Activated CD8-positive, alpha-beta memory T cell treated with anti-CD3 and anti-CD28 coated beads, Interleukin-2, amount 50 U/mL, for 24 hours (primary cell): ENCODE measurements around the gene RCL1.

ENCODE experiments used
- DNase-seq: peaks from one replicate; pipeline ENCODE4 v3.0.0-alpha.2; 2020; ENCODE audit errors: extremely low read depth

Gene RCL1

DNA sequence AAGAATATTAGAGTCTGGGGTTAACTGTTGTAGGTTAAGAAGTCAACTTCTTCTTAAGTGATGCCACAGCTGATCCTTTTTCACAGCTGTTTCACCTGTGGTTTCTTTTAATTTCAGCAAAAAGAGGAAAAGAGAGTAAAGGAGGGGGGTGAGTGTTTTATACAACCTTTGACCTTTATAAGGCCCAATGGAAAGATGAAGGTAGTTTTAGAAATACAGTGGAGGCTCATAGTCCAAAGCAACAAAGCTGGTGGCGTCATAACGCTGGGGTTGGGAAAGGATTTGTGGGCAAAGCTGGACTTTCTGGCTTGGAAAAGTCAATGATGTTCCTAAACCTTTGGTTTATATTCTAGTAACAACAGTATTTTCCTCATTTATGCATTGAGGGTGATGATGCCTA is 49.5 kb downstream of the RCL1 start:
- no peak for DNase-seq

DNA sequence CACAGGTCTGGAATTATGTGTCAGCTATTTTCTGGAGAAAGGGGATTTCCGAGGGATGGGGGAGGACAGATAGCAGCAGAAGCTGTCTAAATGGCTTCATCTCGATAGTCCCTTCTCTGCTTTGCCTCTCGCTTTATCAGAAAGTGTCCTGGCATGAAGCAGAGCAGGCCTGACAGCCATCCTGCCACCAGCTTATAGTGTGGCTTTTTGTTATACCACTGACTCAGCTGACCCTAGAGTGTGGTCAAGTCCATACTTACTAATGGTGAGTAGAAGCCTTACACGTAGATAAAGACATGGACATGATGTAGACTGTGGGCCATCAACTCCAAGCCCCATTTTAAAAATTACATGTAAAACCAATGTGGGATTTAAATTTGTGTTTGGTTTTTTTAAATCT is 50.0 kb downstream of the RCL1 start:
- DNase-seq: no peak

DNA sequence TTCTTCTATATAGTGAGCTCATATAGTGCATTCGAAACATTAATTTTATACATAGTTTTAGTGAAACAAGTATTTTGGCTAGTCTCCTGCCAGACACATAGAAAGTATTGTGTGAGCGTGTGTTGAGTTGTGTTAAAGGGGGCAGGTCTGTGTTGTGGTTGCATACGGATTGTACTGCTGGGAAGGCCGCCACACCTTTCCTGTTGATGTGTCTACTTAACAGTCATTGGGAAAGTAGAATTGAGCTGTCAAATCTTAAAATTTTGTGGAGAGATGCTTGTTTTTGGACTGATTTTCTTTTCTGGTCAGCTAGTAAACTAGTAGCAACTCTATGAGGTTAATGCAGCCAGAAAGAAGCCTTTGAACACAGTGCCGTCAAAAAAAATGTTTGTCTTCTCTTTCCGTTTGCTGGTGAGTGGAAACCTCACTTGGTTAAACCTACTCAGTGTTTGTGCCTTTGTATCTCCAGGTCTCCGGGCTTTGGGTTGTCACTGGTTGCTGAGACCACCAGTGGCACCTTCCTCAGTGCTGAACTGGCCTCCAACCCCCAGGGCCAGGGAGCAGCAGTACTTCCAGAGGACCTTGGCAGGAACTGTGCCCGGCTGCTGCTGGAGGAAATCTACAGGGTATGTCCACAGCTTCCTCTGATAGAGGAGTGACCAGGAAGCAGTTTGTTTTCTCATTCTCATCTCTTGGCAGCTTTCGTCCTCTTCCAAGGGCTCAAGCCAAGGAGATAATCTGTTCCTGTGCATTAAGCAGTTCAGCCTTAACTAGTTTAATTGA is 51.5 kb downstream of the RCL1 start:
- DNase-seq: no peak

DNA sequence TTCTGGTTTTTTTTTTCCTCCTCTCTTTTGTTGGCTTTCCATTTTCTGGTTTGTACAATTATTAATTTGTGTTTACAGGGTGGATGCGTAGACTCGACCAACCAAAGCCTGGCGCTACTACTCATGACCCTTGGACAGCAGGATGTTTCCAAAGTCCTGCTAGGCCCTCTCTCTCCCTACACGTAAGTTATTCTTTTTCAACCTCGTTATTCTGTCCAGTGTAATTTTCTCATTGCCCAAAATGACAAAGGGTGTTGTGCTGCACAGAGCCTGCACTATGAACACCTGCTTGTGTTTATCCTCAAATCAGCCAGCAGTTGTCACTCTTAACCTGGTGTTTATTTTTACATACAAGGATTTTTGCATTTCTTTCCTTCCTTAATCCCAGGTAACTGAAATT is 56.6 kb downstream of the RCL1 start:
- DNase-seq: no peak

DNA sequence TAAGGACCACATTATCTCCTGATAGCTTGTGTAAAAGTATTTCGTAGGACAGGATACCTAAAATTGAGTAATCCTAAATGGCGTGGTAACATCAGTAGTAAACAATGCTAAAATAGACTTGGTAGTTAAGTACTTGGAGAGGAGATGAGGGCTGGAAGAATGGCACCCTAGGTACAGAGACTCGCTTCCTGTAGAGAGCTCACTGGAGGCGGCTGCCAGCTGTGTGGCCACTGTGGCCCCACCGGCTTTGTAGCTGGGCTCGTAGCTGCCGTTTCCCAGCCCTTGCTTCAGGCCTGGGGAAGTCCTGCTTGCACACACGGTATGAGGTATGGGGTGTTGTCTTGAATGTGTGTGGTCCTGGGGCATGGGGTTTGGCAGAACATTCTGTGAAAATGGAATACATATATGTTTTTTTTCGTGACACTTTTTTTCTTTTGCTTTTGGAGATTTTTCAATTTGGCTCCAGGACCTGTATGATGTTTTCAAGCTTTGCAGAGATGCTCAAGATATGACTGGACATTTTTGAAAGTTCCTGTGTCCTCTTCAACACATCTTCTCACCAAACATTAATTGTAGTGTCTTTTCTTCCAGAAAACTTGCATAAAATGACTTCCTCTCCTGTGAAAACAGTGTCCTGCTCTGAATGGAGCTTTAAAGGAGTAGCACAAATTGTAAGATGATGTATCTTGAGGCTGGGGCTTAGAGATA is 58.0 kb downstream of the RCL1 start:
- DNase-seq: no peak

DNA sequence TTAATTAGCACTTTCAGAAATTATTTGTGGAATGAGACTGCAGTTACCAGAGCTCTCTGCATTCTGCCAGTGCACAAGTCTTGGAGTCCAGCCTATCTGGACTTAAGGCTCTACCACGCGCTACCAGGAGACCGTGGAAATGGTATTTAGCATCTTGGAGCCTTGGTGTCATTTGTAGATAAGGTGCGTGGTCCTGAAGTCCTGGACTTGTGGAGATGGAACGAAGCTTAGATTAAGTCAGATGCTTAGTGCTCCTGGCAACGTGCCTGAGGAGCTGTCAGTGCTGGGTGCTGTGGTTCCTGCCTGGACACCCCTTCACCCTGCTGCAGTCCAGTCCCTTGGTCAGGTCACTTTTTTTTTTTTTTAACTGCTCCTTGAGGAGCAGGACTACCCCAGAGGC is 59.7 kb downstream of the RCL1 start:
- DNase-seq: no peak

DNA sequence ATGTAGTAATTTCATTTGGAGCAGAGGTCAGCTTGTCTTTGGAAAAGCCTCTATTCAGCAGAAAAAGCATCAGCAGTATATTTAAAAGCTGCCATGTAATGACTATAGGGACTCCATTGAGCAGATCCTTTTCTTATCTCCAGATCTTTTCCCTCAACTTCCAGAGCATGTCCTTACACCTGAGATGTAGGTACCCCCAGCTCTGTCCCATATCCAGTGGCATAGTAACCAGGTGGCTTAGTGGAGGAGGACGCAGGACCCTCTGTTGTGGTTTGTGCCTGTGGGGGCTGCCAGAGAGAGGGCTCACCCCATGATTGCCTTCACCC is 61.5 kb downstream of the RCL1 start:
- DNase-seq: no peak

DNA sequence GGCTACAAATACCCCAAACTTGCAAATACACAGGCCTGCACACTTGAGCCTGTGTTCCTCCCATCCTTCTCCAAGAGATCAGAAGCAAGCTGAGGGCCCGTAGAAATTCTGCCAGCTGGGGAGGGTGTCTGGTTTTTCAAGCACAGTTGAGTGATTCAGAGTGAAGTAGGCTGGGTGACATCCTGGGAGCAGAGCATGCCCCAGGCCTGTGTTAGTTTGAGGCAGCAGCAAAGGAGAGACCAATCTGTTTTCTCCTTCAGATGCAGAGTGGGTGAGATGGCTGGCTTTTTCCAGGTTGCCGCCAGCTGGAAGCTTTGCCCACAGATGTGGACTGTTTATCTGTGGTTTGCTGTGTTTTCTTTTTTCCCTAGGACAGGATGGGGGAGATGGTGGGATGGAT is 63.1 kb downstream of the RCL1 start:
- no peak for DNase-seq

DNA sequence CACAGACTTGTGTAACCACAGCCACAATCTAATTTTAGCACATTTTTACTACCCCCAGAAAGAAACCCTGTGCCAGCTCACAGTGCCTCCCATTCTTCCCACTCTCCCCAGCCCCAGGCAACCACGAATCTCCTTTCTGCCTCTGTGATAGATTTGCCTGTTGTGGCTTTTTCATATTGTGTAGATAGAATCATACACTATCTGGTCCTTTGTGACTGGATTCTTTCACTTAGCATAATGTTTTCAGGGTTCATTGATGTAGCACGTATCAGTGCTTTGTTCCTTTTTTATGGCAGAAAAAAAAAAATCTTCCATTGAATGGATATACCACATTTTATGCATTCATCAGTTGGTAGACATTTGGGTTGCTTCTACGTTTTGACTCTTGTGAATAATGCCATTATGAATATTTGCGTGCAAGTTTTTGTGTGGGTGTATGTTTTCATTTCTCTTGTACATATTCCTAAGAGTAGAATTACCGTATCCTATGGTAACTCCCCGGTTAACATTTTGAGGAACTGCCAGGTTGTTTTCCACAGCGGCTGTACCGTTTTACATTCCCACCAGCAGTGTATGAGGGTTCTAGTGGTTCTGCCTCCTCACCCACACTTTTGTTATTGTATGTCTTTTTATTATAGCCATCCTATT is 64.5 kb downstream of the RCL1 start:
- no peak for DNase-seq

DNA sequence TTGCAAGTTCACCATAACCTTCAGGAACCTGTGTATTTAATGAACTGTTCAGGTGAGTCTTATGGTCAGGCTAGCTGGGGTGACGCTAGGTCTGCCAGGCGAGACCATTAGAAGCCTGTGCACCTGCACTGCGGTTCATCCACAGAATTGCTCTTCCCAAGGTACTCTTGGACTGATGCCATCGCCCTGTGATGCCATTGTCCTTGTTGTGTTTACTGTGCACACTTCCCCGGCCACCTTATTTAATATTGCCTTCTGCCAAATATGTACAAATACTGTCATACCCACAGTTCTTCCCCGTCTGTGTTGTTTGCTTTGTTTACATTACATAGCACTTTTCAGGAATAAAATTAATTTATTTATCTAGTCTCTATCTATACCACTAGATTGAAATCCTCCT is 66.3 kb downstream of the RCL1 start:
- DNase-seq: no peak

DNA sequence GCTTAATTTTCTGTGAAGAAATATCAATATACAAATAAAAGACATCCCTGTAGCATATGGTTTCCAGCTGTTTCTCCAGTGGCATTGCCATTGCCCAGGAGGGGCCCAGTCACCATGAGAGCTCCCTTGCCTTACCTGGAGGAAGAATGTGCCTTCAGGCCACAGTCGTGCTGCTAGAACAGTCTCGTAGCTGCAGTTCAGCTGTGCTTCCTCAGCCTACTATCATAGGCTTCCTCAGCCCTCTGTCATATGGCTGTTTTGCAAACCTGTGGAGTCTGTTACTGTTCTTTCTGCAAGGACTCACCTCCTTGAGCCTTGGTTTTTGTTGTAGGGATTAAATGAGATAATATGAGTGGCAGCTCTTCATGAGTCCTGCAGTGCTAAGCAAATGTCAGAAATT is 67.6 kb downstream of the RCL1 start:
- no peak for DNase-seq

DNA sequence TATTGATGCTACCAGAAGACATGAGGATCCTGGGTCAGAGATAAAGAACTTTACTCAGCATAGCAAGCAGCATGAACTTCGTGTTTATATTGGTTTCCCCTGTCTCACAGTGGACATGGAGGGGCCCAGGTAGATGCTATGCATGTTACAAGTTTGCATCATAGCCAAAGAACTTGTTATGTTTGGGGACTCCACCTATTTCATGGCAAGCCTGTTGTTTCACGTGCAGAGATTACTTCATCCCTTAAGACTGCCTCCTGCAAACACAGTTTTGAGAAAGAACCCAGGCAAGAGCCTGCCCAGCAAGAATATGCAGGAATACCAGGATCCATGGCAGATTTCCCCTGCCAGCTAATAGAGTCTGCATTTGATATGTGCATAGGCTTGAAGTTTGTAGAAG is 68.4 kb downstream of the RCL1 start:
- no peak for DNase-seq

DNA sequence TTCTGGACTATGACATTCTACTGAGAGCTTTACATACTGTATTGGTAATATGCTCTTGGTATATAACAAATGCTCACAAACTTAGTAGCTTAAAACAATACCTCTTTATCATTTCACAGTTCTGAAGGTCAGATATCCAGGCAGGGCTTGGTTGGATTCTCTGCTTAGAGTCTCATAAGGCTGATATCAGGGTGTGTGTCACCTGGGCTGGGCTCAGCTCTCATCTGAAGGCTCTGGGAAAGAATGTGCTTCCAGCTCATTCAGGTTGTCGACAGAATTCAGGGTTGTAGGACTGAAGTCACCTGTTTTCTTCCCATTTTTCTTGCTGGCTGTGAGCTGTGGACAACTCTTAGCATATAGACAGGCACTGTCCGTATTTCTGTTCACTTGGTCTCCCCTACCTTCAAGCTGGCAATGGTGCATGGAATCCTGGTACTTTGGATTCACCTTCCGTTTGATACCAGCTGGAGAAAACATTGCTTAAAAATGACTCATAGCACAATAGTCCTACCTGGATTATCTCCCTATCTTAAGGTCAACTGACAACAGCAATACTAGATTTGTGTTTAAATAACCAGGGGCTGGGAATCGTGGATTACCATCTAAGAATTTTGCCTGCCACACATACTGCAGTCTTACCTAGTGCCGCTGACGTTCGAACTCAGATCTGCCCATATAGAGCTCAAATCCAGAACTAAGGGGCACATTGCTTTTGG is 69.2 kb downstream of the RCL1 start:
- DNase-seq: no peak

DNA sequence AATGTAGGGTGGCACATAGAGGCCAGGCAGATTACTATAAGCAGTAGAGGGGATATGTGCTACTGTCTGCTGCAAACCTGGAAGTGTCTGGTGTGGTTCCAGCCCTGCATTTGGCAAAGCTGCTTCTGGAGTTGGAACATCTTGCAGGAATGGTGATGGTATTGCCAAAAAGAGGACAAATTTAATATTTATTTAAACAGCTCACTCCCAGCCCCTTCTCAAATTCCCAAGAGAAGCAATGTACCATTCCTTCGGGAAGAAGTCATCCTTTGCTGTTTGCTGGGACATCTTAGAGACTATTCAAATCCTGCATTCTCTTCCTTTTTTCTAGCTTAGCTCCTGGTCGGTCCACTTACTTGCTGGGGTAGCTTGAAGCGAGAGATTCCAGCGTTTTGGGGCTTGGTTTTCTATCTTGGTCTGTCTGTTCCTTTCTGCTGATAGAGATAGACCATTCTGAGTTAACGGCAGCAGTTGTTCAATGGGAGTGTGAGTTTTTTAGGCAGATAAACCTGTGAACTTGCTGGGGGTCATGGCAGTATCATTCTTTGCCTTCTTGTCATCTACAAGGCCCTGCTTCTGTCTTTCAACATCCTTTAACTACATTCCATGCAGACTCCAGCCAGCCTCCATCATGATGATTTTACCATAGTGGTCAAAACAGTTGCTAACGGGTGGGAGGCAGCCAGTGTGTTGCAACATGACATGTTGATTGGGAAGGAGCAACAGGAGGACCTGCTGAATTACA is 69.9 kb downstream of the RCL1 start:
- no peak for DNase-seq

DNA sequence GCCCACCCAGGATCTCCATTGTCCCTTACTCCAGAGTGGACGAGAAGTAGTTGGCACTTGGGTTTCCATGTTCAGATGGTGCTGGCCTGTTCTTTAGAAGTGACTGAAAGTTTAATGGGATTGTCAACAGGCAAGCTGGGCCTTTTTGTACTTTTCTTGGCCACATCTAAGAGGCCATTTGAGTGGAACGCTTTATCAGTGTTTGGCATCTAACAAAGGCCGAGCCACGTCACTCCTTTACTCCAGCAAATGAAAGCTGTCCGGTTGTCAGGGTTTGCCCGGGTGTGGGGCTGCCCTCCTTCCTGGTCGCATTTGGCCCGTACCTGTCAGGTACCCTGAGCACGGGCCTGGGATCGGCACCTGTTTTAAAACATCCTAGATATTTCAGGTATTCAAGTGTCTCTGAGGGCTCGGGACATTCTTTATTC is 71.5 kb downstream of the RCL1 start:
- no peak for DNase-seq

DNA sequence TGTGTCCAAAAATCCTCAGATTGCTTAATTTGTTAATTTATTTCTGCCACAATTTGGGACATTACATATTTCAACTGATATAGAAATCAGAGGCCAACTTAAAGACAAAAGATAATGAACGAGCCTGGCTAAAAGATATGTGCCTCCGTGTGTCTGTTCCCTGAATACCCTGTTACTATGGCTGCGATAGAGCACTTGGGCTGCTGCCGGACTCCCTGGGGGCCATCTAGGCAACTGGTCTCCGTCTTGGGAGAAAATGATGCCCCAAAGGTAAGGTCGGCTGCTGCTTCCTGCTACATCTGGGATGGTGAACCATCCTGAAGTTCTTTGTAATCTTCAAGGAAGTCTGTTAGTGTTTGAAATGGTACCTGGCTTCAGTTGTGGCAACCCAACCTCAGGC is 72.0 kb downstream of the RCL1 start:
- DNase-seq: no peak

DNA sequence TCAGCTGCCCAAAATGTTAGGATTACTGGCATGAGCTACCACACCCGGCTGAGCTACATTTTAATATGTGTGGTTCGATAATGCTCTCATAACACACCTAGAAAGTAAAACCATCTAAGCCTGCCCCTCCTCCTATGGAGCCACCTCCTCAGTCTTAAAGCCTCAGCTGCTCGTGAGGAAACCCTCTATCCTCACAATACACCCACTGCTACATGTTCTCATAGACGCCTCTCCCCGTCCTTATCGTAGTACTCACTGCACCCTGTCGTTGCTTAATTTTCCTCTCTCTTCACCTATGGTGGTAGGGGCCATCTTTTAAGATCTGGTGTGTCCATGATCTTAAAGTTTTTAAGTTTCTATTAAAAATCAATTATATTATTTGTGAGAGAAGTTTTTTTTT is 72.9 kb downstream of the RCL1 start:
- DNase-seq: no peak

DNA sequence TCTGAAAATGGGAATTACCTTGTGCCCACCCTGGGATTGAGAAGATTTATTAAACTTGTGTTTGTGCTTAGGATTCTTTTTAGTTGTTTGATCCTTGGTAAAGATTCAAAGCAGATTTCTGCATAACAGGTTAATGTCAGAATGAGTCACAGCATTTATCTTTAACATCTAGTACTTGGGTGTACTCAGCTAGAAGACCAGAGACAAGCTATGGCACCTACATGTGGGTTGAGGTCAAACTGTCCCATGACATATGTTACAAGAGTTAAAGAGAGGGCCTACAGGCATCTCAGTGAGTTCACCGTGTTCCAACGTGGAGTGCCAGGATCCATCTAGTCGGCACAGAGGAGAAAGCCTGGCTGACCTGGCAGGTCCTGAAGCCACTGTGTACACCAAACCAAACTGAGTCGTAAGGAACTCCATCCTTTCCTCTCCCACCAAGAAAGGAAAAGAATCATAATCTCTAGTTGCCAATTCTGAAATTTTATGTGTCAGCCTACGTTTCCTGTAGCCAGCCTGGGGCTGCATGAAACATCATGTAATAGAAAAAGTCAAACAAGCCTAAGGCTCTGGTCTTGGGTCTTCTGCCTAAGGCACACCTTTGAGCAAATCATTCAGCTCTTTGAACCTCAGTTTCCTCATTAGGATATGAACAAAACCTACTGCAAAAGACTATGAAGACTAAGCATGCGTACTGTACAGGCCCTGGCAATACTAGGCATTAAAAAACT is 73.7 kb downstream of the RCL1 start:
- no peak for DNase-seq

DNA sequence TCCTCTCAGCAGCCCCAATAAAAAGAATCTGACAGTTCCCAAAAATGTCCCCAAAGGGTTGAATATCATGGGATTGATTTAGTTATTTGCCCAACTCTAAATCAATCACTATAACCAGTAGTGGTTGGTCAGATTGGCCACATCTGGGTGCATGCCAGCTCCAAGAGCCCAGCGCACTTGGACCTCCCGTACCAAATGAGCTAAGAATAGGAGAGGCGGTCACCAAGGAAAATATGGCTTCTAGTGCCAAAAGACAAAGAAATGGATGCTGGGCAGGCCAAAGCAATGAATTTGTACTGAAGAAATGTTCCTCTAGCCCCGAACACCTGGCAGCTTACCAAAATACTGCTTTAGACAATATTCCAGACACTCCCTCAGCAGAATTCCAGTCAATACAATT is 80.3 kb downstream of the RCL1 start:
- no peak for DNase-seq

DNA sequence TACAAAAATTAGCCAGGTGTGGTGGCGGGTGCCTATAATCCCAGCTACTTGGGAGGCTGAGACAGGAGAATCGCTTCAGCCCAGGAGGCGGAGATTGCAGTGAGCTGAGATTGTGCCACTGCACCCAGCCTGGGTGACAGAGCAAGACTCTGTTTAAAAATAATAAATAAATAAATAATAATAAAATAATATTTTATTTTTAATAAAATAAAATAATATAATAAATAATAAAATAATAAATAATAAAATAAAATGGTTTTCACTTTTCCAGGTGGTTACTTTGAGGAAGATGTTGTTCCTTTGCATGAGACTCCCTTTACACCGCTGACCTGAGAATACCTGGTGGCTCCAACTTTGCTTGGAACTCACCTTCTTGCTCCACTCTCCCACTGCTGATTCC is 82.8 kb downstream of the RCL1 start:
- no peak for DNase-seq

DNA sequence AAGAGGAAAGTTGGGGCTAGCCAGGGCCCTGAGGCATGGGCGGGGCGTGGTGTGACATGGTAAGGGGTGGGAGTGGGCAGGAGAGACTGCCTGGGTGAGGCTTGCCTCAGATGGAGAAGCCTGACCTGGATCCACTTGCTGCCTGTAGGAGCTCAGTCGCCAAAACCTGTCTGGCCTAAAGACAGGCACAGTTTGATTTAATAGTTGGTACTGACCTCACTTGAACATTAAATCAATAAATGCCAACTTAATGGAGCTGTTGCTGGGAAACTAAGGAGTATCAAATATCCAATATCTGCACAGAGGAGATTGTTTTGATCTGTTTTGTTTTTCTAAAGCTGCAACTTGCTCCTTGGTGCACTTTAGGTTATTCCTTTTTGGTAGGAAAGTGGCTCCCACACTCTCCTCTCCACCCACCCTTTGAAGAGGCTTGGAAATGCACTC is 86.4 kb downstream of the RCL1 start:
- DNase-seq: no peak
